ENCODE measurements around the gene BHLHE41. TPM values are rescaled to one million over a fixed set of nuclear protein-coding genes. Genes with fewer than 3 reads are reported as not detected.

Gene BHLHE41
- total RNA-seq, 1 experiment from 2014 or later: 2.7 TPM

DNA sequence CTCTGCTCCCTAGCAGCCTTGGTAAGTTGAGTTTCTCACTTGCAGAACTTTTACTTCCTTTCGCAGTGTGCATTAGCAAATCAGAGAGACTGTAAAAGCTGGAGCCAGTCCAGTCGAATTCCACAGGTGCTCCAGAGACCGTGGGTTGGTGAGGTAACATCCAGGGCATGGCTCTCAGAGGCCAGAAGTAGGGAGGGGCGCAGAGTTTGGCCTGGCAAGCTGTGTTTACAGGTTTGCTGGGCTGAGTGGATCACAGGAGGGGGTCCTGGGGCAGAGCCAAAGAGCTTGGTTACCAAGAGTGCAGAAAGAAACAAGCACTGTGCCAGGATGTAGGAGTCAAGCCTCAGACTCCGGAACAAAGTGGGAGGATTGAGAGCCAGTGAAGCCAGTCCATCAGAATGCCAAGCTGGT is 10.2 kb upstream of the BHLHE41 start:
- DNase-seq (ENCODE audit: extremely low read depth, low read depth): no peak

DNA sequence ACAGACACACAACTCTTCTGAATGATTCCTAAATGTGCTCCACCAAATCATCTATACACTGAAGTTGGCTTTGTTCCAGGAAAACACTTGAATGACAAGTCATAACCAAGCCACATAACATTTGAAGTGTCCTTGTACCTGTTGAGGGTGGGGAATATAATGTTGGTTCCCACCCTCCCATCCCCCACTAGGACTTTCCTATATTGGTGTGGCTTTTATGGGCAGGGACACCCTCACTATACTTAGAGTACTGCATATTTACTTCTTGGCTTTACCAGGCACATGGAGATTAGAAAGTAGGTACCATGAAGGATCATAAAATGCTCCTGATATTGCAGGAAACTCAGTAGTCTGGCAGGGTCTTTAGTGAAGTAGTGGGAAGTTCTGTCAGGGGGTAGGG is 9.7 kb upstream of the BHLHE41 start:
- no peak for DNase-seq (ENCODE audit: extremely low read depth, low read depth)

DNA sequence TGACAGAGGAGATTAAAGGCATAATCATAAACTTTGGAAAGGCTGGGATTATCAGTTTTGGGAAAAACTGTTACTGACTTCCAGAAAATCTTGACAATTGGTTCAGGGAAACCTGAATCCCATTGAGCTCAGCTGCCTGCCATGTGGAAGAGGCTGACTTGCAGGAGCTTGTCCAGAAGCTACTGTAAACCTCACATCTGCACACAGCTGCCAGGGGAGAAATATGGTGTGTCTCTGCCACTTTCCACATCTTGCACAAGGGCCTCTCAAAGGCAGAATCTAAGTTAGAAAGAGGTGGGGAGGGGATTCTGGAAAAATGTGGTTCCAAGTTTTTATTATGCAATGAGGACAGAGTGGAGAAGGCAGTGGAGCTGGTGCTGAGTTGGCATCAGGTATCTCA is 8.7 kb upstream of the BHLHE41 start:
- DNase-seq (ENCODE audit: extremely low read depth, low read depth): no peak

DNA sequence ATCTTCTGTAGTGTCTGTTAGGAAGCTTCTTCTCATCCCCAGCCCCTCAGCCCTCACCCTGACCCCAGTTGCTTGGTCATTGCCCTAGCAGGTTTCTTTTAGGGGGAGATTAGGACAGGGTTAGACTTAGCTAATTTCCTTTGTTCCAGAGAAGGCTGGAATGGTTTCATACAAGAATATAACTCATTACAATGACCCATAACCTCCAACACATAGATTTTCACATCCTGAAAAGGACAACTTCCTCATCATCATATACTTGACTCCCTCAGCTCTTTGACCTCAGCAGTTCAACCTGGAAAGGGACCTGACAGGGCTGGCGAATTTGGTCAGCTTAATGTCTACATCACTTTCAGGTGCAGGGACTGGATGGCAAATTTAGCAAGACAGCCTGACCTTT is 8.0 kb upstream of the BHLHE41 start:
- no peak for DNase-seq (ENCODE audit: extremely low read depth, low read depth)

DNA sequence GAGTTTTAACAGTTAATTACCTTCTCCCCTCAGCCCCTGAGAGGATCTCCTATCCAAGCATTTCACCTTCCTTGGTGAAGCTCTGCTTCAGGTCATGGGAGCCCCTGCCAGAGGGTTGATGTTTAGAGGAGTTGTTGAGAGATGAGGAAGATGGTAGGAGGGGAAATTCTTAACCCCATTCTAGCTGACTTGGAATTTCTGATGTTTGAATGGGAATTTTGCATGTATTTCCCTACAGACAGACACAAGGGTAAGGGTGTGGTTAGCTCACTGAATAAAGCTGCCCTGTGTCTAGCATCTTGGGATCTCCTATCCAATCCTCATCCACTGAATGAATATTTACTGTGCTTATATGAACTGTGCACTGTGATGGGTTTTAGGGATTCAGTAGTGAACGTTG is 7.1 kb upstream of the BHLHE41 start:
- no peak for DNase-seq (ENCODE audit: extremely low read depth, low read depth)

DNA sequence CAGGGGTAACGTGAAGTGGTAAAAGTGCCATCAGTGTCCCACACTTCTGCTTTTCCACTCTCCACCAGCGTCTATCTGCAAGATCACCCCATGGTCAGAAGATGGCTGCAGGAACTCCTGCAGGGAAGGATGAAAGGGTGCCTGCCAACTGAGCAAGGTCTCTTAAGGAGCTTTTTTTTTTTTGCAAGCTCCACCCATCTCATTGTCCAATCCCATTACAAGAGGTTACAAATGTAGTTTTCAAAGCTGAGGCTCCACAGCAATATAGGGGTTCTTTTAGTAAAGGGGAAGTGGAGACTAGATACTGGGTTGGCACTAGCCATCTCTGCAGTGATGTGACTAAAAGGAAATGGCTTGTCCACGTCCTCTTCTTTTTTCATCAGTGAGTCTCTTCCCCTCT is 5.9 kb upstream of the BHLHE41 start:
- no peak for DNase-seq (ENCODE audit: extremely low read depth, low read depth)

DNA sequence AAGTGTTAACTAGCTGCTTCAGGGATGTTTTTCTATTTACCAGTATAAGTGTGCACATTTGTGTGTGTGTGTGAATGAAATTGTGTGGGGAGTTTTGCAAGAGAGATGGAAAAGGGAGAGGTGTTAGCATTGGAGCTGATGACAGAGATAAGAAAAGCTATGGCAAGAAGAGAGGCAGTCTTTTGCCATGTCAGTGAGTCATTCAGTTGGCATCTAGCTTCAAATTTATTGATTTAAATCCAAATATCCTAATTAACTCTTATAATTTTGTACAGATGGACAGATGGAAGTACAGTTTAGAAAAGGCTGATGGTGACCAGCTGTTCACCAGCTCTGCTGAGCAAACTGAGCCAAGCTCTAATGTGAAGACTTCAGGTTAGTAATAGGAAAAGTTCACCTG is 3.3 kb upstream of the BHLHE41 start:
- DNase-seq (ENCODE audit: extremely low read depth, low read depth): no peak

DNA sequence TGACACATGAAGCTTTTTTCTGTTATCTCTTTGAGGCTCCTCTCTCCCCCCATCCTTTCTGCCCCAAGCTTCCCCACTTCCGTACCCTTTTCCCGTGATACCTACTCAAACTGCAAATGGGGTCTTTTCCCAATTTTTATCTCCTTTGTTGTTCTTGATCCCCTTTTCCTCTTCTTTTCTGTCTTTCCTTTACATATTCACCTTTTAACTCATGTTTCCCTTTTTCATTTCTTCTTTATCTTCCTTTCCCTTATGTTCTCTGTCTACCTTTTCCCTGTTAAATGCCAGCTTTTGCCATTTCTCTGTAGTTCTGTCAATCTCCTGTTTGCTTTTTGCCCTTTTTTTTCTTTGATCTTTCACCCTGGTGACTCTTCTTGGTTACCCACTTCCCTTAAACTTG is 2.6 kb upstream of the BHLHE41 start:
- DNase-seq (ENCODE audit: extremely low read depth, low read depth): no peak

DNA sequence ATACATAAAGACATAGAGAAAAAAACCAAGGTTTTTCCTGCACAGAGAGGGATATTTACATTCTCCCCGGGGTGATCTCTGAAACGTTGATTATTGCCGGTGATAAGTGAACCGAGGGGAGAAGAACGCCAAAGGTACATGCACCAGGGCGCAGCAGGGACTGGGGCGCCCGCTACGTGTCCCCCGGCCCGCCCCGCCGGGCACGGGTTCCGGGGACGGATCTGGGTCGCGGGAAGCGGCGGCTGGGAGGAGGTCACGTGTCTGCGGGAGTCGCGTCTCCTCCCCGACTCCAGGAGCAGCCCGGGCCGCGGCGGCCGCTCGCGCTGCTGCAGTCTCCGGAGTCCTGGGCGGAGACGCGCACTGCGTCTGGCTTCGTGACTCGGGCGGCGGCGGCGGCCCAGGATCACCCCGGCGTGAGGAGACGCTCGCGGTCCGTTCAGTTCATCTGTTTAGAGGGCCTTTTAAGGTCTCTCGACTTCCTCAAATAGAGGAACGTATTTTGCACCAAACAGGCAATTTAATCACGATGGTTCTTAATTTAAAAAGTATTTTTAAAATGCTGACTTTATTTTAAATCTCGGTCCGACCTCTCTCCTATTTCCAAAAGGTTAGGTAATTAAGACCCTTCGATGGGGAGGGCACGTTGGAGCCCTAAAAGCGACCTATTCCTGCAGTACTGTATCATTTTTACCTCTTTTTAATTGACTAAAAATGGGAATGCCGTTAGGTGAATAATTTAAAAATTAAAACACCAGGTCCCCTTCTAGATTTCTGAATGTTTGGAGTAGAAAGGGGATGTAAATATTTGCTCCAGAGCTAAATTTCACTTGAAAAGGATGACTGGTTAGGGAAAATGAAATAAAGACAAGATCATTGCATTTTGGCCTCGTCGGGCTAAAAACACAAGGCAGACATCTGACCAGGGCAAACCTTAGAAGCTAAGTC is 1.8 kb upstream of the BHLHE41 start:
- DNase-seq (ENCODE audit: extremely low read depth, low read depth): peak; percentile 60

DNA sequence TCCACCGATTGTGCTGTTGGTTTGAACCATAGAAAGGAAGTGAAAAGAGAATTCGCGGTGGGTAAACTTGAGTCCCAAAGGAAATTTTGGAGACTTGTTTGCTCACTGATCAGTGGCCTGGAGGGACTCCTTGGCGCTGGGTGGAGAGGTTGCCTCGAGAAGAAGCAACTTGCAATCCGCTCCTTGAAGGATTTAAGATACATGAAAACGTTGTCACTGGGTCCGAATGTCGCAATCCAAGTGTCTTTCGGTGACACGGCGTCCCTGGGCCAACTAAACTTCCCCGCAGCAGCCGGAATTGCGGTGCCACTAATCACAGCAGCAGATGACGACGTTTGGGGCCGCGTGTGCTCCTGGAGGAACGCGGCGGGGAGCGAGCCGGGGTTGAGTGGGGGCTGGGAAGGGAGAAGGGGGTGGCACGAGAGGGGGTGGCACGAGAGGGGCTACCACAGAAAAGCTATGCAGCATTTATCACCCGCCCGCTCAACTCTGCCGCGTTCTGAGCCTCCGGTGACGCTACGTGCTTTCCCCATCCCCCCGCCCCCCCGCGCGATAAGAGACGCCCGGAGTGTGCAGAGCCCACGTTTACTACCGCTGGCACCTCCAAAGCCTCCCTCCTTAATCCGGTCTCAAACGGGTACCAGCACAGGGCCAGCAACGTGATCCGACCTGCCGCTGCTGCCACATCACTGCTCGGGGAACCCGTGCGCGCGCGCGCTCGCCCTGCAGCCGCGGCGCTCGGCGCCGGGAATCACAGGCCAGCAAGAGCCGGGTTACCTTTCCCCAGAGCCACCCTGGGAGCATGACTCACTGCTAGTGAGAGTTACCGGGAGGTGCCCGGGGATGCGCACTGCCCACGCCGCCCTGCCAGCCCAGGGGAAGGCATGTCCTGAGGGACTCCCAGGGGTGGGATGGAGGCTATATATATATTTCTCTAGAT is 833 bp upstream of the BHLHE41 start:
- peak; percentile 59 for DNase-seq (ENCODE audit: extremely low read depth, low read depth)

DNA sequence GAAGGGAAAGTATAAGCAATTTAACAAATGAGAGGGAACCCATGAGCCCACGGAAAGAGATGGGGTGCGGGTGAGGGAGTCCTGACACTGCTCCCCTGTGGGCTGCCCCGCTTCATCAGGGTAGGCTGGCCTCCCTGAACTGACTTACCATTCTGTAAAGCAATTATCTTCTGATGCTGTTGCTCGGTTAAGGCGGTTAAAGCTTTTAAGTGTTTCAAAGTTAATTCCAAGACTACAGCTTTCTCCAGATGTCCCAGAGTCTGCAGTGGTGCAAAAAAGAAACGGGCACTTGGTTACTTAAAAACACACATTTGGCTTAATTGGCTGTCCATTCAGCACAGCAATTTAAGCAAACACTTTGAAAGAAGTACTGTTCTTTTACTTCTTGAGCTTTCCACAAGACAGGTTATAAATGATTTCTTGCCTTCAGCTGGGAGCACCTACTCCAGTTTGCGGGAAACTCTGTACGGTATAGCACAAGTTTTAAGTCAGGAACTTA is 1.3 kb downstream of the BHLHE41 start:
- DNase-seq (ENCODE audit: extremely low read depth, low read depth): no peak

DNA sequence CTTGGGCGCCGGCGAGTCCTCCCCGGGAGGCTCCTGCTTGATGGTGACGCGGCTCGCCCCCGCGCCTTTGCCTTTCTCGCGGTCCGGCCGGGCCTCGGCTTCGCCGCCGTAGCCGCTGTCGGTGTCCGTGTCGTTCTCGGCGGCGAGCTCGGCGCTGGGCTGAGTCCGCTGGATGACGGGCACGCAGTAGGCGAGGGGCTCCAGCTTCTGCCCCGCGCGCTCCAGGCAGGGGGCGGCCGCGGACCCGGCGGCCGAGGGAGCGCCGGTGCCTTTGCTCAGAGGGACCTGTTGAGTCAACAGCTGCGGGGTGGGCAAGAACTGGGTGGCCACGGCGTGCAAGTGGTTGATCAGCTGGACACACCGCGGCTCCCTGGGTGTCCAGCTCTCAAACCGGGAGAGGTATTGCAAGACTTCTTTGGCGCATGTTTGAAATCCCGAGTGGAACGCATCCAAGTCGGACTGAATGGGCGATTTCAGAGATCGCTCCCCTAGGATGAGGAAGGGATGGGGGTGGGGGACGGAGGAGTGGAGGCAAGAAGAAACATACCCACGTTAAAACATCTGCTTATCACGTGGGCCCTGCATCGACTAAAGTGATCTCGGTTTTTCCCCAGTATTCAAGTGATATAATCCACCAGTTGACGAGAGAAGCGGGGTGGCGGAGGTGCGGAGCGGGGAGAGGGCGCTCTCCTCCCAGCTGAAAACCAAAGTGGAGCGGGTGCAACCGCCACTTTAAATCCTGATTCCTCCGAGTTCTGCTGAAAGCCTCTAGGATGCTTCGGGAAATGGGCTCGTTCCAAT is 2.0 kb downstream of the BHLHE41 start:
- DNase-seq (ENCODE audit: extremely low read depth, low read depth): no peak

DNA sequence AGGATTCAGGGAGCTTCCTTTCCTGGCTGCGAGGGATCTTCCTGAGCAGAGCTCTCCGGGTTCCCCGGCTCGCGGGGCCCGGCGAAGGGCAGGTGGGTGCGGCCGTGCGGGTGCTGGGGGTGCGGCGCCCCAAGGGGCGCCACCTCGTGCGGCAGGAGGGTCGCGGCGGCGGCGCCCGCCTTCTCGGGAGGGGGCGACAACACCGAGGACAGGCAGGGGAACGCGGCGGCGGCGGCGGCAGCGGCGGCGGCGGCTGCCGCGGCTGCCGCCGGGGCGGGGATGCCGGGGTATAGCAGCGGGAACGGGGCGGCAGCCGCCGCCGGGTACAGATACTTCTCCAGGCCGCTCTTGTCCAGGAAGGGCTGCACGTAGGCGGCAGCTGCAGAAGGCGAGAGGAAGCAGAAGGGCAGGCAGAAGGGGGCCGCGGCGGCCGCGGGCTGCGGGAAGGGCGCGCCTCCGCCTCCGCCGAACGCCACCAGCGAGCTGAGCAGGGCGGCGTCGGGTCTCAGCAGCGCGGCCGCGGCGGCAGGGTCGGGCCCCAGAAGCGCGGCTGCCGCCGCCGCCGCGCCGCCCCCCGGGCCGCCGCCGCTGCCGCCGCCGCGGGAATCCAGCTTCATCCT is 2.7 kb downstream of the BHLHE41 start:
- DNase-seq (ENCODE audit: extremely low read depth, low read depth): no peak

DNA sequence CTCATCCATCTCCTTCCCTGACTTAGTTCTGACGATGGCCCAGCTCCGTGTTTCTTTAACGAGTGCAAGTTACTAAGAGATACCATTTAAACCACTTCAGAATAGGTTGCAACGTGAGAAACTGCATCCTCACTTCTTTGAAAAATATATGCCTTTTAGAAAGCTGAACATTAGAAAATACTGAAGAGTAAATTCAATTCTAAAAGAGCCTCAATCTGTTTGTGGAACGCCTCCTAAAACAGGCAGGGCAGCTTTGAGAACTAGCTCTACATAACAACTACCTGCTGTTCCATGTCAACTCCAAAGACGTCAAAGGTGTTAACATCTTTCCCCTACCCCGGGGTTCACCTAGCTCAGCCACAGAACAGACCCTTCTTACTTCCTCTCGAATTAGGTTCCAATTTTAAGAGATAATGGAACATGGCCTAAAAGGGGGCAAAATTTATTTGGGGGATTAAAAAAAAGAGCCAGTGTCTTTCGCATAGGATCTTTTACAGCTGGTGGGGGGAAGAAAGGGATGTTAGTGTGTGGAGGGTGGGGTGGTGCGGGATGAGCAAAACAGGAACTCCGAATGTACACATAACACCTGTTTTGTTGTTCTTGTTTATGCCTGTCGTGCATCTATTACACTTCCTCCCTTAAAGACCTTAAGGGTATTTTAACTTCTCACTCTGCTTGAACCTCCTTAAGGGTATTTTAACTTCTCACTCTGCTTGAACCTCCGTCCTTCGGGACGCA is 3.3 kb downstream of the BHLHE41 start:
- DNase-seq (ENCODE audit: extremely low read depth, low read depth): no peak

DNA sequence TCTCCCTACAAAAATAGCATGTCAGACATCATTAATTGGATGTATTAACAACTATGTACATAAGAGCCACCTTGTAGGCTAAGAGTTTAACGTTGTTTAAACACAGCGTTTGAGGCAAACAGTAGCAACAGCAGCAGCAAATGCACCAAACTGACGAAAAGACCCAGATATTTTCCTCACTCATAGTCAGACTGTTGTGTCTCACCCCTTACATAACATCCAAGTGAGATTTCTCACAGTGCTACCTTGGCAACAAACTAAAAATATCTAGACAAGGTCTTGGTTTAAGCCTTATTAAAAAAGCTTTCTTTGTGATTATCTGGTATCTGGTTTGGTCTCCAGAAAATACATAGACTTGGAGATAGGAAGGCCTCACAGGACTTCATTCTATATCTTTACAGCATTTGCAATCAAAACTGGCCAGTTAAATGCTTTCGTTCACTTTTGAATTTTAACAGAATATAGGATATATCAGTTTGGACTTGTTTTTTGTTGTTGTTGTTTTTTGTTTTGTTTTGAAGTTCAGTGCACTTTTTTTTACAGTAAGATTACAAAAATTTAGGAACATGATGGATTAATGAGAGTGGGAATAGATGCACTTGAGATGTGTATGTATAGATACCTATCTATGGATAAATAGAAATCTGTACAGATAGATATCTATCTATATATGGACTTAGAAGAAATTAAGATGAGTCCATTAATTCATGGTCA is 4.1 kb downstream of the BHLHE41 start:
- DNase-seq (ENCODE audit: extremely low read depth, low read depth): no peak

DNA sequence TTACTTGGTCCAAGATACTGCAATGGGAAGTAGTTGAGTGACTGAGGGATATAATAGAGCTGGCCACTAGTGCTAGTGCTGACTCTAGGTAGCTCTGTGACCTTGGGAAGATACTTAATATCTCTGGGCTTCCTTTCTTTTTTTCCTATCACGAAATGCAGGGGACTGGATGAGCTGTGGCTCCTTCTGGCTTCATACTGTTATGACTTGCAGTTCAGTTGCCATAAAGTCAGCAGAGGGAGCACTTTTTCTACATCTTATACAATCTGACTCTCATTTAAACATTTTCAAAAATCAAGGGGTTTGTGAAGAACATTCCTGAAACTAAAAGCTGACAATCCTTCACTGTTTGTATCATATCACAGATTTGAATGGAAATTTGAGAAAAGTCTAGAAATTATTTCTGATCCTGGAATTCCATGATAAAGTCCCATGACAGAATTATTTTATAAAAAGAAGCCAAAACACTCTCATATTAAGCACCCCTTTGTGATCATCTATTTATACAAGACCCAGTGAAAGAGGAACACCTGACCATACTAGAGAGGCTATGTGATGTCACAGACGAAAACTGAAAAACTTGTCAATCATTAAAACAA is 5.3 kb downstream of the BHLHE41 start:
- peak; percentile 48 for DNase-seq (ENCODE audit: extremely low read depth, low read depth)

DNA sequence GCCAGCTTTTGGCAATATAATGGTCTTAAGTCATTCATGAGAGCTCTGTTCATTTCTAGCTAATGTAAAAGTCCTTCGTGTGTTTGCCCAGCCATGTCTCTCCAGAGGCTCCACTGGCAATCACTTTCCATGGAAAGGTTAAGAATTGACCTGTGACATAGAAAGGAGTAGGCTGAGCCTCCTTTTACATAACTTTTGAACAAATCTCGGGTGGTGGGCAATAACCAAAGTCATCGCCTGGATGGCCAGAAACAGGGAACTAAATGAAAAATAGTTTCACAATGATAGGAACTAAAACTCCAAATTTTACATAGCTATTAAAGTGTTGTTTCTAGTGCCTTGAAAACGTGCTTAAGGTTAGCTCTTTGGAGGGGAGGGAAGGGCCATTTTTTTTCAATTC is 6.5 kb downstream of the BHLHE41 start:
- no peak for DNase-seq (ENCODE audit: extremely low read depth, low read depth)

All from NCI-H460 (cell line).